Activated CD4-positive, alpha-beta T cell treated with anti-CD3 and anti-CD28 coated beads, Interleukin-2, amount 50 U/mL, for 48 hours (primary cell): ENCODE results near the gene TBC1D20.
"Not testable (repeated sequence)": the region's sequence is repeated elsewhere in the genome, so short reads cannot be mapped to it uniquely, and the experiment has no call there.

Experiments
- DNase-seq, 2 experiments: peaks; one replicate each; pipeline ENCODE4 v3.0.0-alpha.2; 2020

TBC1D20 gene

GRCh38 chr20:462199-462991, at the start of gene TBC1D20:
TBC1D20 (minus strand) TSS chr20:462533; CDS start chr20:462405, 128 bp downstream.
- DNase-seq, result peak; percentile 78 to 82

GRCh38 chr20:510328-511057, 48.2 kb upstream of the TBC1D20 start:
- not testable (repeated sequence) for DNase-seq

GRCh38 chr20:508364-508787, 46.0 kb upstream of the TBC1D20 start:
- not testable (repeated sequence) for DNase-seq

GRCh38 chr20:507761-508332, 45.5 kb upstream of the TBC1D20 start:
- DNase-seq, result no peak

- no peak for DNase-seq
These were observed 44.8 kb upstream of the TBC1D20 start for GRCh38 chr20:507006-507758.

- no peak for DNase-seq
These were observed 42.3 kb upstream of the TBC1D20 start for GRCh38 chr20:504632-505075.

- DNase-seq, result no peak
These were observed 40.9 kb upstream of the TBC1D20 start for GRCh38 chr20:503048-503737.

- DNase-seq, result no peak
These were observed 35.6 kb upstream of the TBC1D20 start for GRCh38 chr20:497979-498378.

GRCh38 chr20:496126-496696, 33.9 kb upstream of the TBC1D20 start:
- DNase-seq, result no peak

- DNase-seq, result no peak
These were observed 29.8 kb upstream of the TBC1D20 start for GRCh38 chr20:492159-492558.

GRCh38 chr20:487655-488054, 25.3 kb upstream of the TBC1D20 start:
- no peak for DNase-seq

- no peak for DNase-seq
These were observed 21.7 kb upstream of the TBC1D20 start for GRCh38 chr20:483815-484644.

GRCh38 chr20:481167-481566, 18.8 kb upstream of the TBC1D20 start:
- no peak for DNase-seq

- DNase-seq, result no peak
These were observed 17.7 kb upstream of the TBC1D20 start for GRCh38 chr20:480044-480443.

GRCh38 chr20:479487-479886, 17.2 kb upstream of the TBC1D20 start:
- DNase-seq, result no peak

GRCh38 chr20:478949-479429, 16.7 kb upstream of the TBC1D20 start:
- DNase-seq, result no peak

- no peak for DNase-seq
These were observed 15.9 kb upstream of the TBC1D20 start for GRCh38 chr20:478010-478948.

- not testable (repeated sequence) for DNase-seq
These were observed 14.4 kb upstream of the TBC1D20 start for GRCh38 chr20:476561-477249.
